GM19035 (cell line): ENCODE measurements around the gene ECM1.
A peak's percentile ranks its signal among the peaks of the same experiment; 100 is the strongest.

ENCODE experiments used
- ATAC-seq: cut with Tn5 transposase; IDR thresholded peaks from one replicate; pipeline ENCODE4 v1.9.1; 2021; ENCODE audit not compliant: unreplicated experiment

Gene ECM1

DNA sequence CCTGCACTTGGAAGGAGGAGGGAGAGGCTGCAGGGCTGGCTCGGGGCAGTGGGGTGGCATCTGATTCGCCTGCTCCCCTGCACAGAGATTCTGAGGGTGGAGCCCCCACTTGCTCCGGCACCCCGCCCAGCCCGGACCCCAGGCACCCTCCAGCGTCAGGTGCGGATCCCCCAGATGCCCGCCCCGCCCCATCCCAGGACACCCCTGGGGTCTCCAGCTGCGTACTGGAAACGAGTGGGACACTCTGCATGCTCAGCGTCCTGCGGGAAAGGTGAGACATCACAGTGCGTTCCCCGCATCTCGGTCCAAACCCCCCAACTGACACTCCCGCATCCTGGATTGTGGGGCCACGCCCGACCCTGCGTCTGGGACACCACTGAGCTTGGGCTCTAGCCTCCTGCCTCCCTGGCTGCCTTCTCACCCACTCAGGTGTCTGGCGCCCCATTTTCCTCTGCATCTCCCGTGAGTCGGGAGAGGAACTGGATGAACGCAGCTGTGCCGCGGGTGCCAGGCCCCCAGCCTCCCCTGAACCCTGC, 49.2 kb downstream of the ECM1 start:
- no peak for ATAC-seq

DNA sequence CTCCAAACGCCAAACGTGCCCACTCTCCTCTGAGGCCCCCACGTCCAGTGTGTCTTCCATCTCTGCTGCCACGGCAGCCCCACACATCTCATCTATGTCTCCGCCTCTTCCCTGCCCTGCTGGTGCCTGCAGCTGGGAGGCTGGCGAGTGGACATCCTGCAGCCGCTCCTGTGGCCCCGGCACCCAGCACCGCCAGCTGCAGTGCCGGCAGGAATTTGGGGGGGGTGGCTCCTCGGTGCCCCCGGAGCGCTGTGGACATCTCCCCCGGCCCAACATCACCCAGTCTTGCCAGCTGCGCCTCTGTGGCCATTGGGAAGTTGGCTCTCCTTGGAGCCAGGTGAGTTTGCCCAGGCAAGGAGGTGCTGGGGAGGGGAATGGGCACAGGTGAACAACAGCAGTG, 49.9 kb downstream of the ECM1 start:
- ATAC-seq, result no peak

DNA sequence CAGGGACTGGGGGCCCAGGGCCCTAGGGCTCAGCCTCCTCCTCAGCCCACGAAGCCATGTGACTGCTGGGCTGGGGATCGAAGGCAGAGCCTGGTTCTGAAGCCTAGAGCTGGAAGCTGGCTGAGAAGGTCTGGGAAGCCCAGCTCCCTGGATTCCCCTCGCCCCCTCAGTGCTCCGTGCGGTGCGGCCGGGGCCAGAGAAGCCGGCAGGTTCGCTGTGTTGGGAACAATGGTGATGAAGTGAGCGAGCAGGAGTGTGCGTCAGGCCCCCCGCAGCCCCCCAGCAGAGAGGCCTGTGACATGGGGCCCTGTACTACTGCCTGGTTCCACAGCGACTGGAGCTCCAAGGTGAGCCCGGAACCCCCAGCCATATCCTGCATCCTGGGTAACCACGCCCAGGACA, 50.4 kb downstream of the ECM1 start:
- no peak for ATAC-seq

DNA sequence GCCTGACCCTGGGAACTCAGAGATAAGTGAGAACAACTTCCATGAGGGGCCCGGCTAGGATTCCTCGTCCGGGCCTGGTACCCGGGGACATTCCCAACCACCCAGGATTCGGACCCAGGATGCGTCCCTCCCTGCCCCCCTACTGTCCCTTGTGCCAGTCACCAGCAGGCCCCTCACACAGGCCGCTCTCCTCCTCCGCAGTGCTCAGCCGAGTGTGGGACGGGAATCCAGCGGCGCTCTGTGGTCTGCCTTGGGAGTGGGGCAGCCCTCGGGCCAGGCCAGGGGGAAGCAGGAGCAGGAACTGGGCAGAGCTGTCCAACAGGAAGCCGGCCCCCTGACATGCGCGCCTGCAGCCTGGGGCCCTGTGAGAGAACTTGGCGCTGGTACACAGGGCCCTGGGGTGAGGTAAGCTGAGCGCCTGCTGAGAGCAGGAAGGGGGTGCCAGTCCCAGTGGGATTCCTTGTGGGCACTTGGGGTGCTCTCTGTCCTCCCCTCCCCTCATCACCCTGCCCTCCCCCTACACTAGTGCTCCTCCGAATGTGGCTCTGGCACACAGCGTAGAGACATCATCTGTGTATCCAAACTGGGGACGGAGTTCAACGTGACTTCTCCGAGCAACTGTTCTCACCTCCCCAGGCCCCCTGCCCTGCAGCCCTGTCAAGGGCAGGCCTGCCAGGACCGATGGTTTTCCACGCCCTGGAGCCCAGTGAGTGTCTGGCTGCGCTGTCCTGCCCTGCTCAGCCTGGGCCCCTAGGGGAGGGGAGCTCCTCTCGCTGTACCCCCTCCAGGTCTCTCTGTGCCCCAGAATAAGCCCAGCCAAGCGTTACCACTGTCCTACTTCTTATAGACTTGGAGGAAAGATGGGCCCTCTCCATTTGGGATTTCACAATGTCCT, 51.1 kb downstream of the ECM1 start:
- ATAC-seq, result no peak

DNA sequence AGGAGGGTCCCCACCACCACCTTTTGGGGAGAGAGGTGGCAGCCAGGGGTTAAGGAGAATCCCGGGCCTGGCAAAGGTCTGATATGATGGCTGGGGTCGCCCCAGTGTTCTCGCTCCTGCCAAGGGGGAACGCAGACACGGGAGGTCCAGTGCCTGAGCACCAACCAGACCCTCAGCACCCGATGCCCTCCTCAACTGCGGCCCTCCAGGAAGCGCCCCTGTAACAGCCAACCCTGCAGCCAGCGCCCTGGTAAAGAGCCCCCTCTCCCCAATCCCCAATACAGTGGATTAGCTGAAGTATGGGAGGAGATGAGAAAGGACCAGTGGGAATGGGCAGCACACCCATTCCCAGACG, 51.7 kb downstream of the ECM1 start:
- ATAC-seq, result no peak

DNA sequence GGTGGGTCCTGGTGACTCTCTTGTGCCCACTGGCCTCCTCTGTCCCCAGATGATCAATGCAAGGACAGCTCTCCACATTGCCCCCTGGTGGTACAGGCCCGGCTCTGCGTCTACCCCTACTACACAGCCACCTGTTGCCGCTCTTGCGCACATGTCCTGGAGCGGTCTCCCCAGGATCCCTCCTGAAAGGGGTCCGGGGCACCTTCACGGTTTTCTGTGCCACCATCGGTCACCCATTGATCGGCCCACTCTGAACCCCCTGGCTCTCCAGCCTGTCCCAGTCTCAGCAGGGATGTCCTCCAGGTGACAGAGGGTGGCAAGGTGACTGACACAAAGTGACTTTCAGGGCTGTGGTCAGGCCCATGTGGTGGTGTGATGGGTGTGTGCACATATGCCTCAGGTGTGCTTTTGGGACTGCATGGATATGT, 52.1 kb downstream of the ECM1 start:
- no peak for ATAC-seq

DNA sequence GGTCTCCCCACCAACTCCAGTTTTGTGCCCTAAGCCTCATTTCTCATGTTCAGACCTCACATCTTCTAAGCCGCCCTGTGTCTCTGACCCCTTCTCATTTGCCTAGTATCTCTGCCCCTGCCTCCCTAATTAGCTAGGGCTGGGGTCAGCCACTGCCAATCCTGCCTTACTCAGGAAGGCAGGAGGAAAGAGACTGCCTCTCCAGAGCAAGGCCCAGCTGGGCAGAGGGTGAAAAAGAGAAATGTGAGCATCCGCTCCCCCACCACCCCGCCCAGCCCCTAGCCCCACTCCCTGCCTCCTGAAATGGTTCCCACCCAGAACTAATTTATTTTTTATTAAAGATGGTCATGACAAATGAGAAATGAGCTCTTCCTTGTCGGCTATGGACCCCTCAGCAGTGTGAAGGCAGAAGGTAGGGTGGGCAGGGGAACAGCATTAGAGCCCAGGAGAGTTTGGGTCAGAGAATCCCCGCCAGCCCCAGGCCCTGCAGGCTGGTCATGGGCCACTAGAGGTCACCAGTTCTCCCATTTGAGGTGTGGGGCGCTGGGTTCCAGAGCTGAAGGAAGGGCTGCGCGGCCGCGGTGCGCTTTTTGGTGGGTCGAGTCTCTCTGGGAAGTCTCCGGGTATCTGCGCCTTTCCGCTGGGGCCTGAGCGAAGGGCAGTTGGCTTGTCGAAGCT, 52.8 kb downstream of the ECM1 start:
- ATAC-seq, result no peak

DNA sequence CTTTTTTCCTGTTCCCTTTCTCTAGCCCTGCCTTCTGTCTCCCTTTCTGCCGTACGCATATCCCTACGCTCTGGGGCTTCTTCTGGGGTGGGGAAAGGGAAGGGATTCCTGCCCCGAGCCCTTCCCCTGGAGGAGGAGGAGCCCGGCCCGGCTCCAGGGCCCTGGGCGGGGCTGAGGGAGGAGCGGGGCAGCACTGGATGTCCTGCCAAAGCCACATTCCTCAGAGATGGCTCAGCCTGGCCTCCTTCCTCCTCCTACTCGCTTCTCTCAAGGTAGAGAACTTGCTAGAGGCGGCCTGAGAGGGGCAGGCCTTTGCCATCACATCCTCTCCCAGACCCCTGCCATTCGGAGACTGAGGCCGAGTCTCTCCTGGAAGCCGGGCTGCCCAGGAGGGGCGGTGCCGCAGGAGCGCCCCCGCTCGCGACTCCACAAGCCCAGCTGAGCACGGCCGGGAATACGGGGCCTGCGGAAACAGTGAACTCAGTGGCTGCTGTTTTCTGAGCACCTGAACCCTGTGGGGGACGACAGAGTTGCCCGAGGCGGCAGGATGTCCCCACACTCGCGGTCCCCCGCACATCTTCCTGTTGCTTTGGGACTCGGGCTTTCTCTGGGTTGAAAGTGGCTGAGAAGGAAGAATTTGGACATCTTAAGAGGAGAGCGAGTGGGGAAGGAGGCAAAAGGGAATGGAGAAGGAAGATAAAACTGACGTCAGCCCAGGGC, 53.5 kb downstream of the ECM1 start:
- no peak for ATAC-seq

DNA sequence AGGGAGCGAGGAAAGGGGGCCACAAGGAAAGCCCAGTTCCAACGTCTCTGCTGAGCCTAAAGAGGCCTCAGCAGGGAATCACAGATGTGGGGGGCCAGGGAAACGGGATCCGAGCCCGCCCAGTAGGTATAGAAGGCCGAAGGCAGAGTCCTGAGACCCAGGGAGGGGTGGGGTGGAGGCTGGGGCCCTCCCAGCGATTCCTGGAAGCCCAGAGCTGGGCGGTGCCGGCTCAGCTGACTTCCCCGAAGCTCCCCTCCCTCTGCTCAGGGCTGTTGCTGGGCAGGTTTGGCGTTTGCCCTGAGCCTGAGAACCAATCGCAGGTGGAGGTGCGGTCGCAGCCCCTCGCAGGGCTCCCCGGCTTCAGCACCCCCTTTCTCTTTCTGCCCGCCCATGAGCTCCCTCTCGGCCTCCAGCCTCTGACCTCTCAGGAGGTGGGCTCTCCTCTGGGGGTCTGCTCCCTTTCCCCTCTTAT, 54.1 kb downstream of the ECM1 start:
- ATAC-seq, result peak; percentile 40

DNA sequence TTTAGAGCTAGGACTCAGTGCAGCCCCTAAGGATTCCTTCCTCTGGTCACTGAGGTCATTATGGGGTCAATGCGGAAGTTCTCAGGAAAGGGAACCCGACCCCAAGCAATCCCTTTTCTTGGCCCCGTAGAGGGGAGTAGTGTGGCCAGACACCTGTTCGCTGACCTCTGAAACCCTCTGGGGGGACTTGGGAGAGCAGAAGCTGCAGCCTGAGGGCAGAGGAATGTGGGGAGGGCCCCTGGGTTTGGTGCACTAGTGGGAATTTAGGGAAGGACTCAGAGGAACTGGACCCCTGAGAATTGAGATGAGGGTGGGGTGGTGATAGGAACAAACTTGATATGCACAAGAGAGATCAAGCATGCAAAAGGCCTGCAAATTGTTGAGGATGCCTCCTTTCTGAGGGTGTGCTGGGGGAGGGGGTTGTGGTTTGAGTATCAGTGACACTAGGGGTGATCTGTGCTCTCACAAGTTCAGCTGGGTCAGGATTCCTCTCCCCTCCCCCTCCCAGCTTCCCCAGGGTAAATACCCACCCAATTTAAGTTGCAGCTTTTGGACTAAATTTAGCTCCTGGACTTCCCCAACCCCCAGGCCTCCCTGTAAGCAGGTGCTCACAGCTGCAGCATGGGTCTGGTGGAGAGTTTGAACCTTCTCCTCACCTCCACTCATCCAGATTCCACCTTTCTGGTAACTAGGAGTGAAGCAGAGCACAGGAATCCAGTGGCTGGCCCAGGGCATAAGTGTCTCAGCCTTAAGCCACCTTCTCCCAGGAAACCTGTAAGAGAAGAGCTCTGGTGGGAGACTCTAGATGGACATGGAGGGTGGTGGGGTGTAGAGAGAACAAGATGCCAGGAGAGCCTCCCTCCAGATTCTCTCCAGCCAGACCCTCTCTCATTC, 54.8 kb downstream of the ECM1 start:
- ATAC-seq, result peak; percentile 42
